Measurements from ENCODE around the gene HCAR2. TPM values are rescaled to one million over a fixed set of nuclear protein-coding genes. Genes with fewer than 3 reads are reported as not detected.

HCAR2 gene
- total and polyA plus RNA-seq, 2 of the 13 experiments (the other 11 are each of a cell fraction or from before 2014, with no cell fraction given), result 0.09 to 5.6 TPM

DNA sequence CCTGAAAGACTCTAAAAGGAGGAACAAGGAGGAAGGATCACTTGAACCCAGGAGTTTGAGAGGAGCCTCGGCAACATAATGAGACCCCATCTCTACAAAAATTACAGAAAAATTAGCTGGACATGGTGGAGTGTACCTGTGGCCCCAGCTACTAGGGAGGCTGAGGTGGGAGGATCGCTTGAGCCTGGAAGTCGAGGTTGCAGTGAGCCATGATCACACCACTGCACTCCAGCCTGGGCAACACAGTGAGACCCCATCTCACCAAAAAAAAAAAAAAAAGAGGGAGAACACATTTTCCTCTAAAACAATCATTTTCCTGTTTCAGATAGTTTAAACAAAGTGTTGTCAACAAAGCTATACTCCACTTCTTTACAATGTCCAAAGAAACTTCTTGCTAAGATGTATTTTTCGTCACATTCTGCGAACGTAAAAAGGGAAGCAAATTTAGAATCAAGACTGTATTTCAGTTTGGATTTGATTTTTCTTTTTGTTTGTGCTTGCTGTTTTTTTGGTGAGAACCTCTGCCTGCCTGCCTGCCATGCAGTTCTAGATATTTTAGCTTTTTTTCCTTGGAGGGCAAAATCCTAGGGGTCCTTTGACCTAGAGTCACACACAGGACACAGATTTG lies 22.4 kb upstream of the HCAR2 start:
- BruUV-seq (replicated peaks), result no TSS peak
- FAIRE-seq (no peak), DNase-seq (ENCODE audit: low spot score) (no peak), ATAC-seq (no peak)
- in situ Hi-C loops (cut with HindIII; ENCODE audit: extremely low pct_ligation_motif_present, low pct_unique_long_range_greater_than_20kb) (no loop called here), intact Hi-C loops (cut with micrococcal nuclease; ENCODE audit: unreplicated experiment) (loop anchor here (10.0 kb wide), 1 partner anchor 51 kb away; no protein-coding TSS in a partner anchor)
- POLR2A ChIA-PET, result no interaction called here
- CTCF ChIA-PET (ENCODE audit: low intra/inter-chr PET ratio, low total read pairs), result no interaction called here
- Histone ChIP-seq H3K4me1 (ENCODE audit: insufficient read depth, low read length) (peaks cover 83% of the 10 kb centered on the region), H3K36me3 (replicated peaks in 1 of 2; ENCODE audit: control insufficient read depth in 1 of 2, insufficient read depth in 2 of 2, low read length in 2 of 2) (no peaks in the 10 kb centered on the region), H3K27ac (ENCODE audit: extremely low read length, insufficient read depth, low read length) (peak overlapping the region; percentile 55), H4K20me1 (ENCODE audit: insufficient read depth, low read length) (no peaks in the 10 kb centered on the region), H3K27me3 (ENCODE audit: control insufficient read depth in 1 of 2, insufficient read depth in 2 of 2, low read length in 2 of 2) (no peaks in the 10 kb centered on the region), H3K4me2 (ENCODE audit: low read depth, low read length) (peak overlapping the region; percentile 40), H3K9ac (ENCODE audit: insufficient read depth, low read depth, low read length) (peak overlapping the region; percentile 42; the same call in 1 of the 2 replicates), H2AFZ (ENCODE audit: low read length) (no peak overlapping the region), H3K9me3 (ENCODE audit: low read length) (no peaks in the 10 kb centered on the region), H3K4me3 (replicated peaks in 1 of 3; ENCODE audit: insufficient read depth in 1 of 3, low read depth in 2 of 3, low read length in 3 of 3) (no peak overlapping the region), H3K79me2 (ENCODE audit: insufficient read depth, low read length) (no peaks in the 10 kb centered on the region)
- TF ChIP-seq POLR2G (IDR thresholded peaks at IDR 0.05; ENCODE audit: low read depth, low read length), result no peak
- no peak for TF ChIP-seq ZNF839 (CRISPR knock-in tag; IDR thresholded peaks at IDR 0.05; ENCODE audit: borderline replicate concordance)
- TF ChIP-seq ZMYM2 (CRISPR knock-in tag; IDR thresholded peaks at IDR 0.05), result no peak
- TF ChIP-seq ZNF598 (CRISPR knock-in tag; IDR thresholded peaks at IDR 0.05; ENCODE audit: borderline replicate concordance), result no peak
- TF ChIP-seq ZNF121 (CRISPR knock-in tag; IDR thresholded peaks at IDR 0.05), result peak; percentile 91
- TF ChIP-seq, protein P1, sequence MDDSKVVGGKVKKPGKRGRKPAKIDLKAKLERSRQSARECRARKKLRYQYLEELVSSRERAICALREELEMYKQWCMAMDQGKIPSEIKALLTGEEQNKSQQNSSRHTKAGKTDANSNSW (CRISPR knock-in tag; IDR thresholded peaks at IDR 0.05; ENCODE audit: borderline replicate concordance), result no peak
- TF ChIP-seq ZNF318 (CRISPR knock-in tag; IDR thresholded peaks at IDR 0.05), result no peak
- TF ChIP-seq PREB (CRISPR knock-in tag; IDR thresholded peaks at IDR 0.05), result no peak
- no peak for TF ChIP-seq RFXAP (CRISPR knock-in tag; IDR thresholded peaks at IDR 0.05; ENCODE audit: borderline replicate concordance)
- 0 out of 2 replicates have a peak, but pooled peaks have one; percentile 14 for TF ChIP-seq ZMYM3 (CRISPR knock-in tag; IDR thresholded peaks at IDR 0.05)
- WGBS (ENCODE audit: low lambda C conversion rate), result 90% methylated on average over 6 of the region's 6 CpGs
